HepG2 (cell line): ENCODE measurements around the gene CAT. TPM values are rescaled to one million over a fixed set of nuclear protein-coding genes. Genes with fewer than 3 reads are reported as not detected.

Experiments
- ATM ChIP-seq: fragments of 450-650 bp; IDR thresholded peaks from 2 replicates; pipeline ENCODE4 v1.7.1; 2017; ENCODE audit warnings: mild to moderate bottlenecking, borderline replicate concordance
- ERF ChIP-seq: IDR thresholded peaks from 2 replicates; pipeline ENCODE4 v1.6.1; 2018; ENCODE audit warnings: missing biosample characterization, missing genetic modification reagents
- GLI4 ChIP-seq: sonication (generic); formaldehyde crosslinking; IDR thresholded peaks from 2 replicates; pipeline ENCODE4 v1.5.1; 2020; ENCODE audit warnings: missing genetic modification reagents, mild to moderate bottlenecking, moderate library complexity, borderline replicate concordance
- HIVEP1 ChIP-seq: sonication (generic); formaldehyde crosslinking; IDR thresholded peaks from 2 replicates; pipeline ENCODE4 v1.4.0; 2020; ENCODE audit warnings: mild to moderate bottlenecking, missing genetic modification reagents
- KDM2A ChIP-seq: sonication (generic); formaldehyde crosslinking; IDR thresholded peaks from 2 replicates; pipeline ENCODE4 v1.4.0; 2020; ENCODE audit warnings: low read depth, missing genetic modification reagents, borderline replicate concordance
- KLF12 ChIP-seq: sonication (generic); formaldehyde crosslinking; IDR thresholded peaks from 2 replicates; pipeline ENCODE4 v1.4.0; 2020; ENCODE audit warnings: missing genetic modification reagents, borderline replicate concordance
- NR2C2 ChIP-seq: sonication (generic); formaldehyde crosslinking; IDR thresholded peaks from 2 replicates; pipeline ENCODE4 v1.4.0; 2020; ENCODE audit warnings: missing genetic modification reagents, mild to moderate bottlenecking, moderate library complexity, borderline replicate concordance
- NR2F2 ChIP-seq: IDR thresholded peaks from 2 replicates; pipeline ENCODE4 v1.6.1; 2012; ENCODE audit warnings: low read depth, inconsistent platforms, borderline replicate concordance
- NR3C1 ChIP-seq: sonication (generic); formaldehyde crosslinking; IDR thresholded peaks from 2 replicates; pipeline ENCODE4 v1.4.0; 2020; ENCODE audit warnings: missing genetic modification reagents
- RNF2 ChIP-seq: fragments of 450-650 bp; conservative IDR thresholded peaks from 2 replicates; pipeline ENCODE4 v1.6.1; 2016; ENCODE audit warnings: low read depth
- SALL1 ChIP-seq: sonication (generic); formaldehyde crosslinking; IDR thresholded peaks from 2 replicates; pipeline ENCODE4 v1.8.0; 2022; ENCODE audit warnings: mild to moderate bottlenecking, missing genetic modification reagents
- SIX4 ChIP-seq: sonication (generic); formaldehyde crosslinking; IDR thresholded peaks from 2 replicates; pipeline ENCODE4 v1.4.0; 2020; ENCODE audit warnings: missing genetic modification reagents
- SMARCC2 ChIP-seq: fragments of 450-650 bp; IDR thresholded peaks from 2 replicates; pipeline ENCODE4 v1.6.1; 2017; ENCODE audit warnings: antibody characterized with exemption, mild to moderate bottlenecking
- SMARCE1 ChIP-seq: fragments of 450-650 bp; IDR thresholded peaks from 2 replicates; pipeline ENCODE4 v1.6.1; 2017; ENCODE audit warnings: borderline replicate concordance
- SOX5 ChIP-seq: IDR thresholded peaks from 2 replicates; pipeline ENCODE4 v1.6.1; 2016; ENCODE audit warnings: borderline replicate concordance
- SP1 ChIP-seq, 2 experiments: fragments of 450-650 bp in 1 of 2; sonication (generic) in 1 of 2; formaldehyde crosslinking in 1 of 2; IDR thresholded peaks; 2 replicates each; pipeline versions ENCODE4 v1.4.0 to v1.6.1; 2016 to 2020; ENCODE audit warnings: missing genetic modification reagents in 1 of 2
- ZNF260 ChIP-seq: sonication (generic); formaldehyde crosslinking; IDR thresholded peaks from 2 replicates; pipeline ENCODE4 v1.4.0; 2020; ENCODE audit warnings: missing genetic modification reagents, low read depth, mild to moderate bottlenecking, borderline replicate concordance
- ZNF263 ChIP-seq: sonication (generic); formaldehyde crosslinking; IDR thresholded peaks from 2 replicates; pipeline ENCODE4 v1.4.0; 2020; ENCODE audit warnings: missing genetic modification reagents
- ZNF496 ChIP-seq: sonication (generic); formaldehyde crosslinking; IDR thresholded peaks from 2 replicates; pipeline ENCODE4 v1.8.1; 2023; ENCODE audit warnings: mild to moderate bottlenecking, moderate library complexity, missing genetic modification reagents; ENCODE audit not compliant: insufficient replicate concordance
- ZNF598 ChIP-seq: sonication (generic); formaldehyde crosslinking; IDR thresholded peaks from 2 replicates; pipeline ENCODE4 v1.5.1; 2020; ENCODE audit warnings: mild to moderate bottlenecking, missing genetic modification reagents, borderline replicate concordance
- ZNF83 ChIP-seq: sonication (generic); formaldehyde crosslinking; IDR thresholded peaks from 2 replicates; pipeline ENCODE4 v1.4.0; 2020; ENCODE audit warnings: missing genetic modification reagents, mild to moderate bottlenecking, borderline replicate concordance
- polyA plus RNA-seq, 8 experiments: library from polyadenylated mRNA; depleted of rRNA in 3 of 8; stranded (reverse) in 7 of 8; unstranded in 1 of 8; fragments of >200 nt; fragmentation: Illumina TruSeq in 4 of 8; extraction: Trizol in 4 of 8; gene quantifications; 2 replicates each; pipeline versions ENCODE4 v1.2.1 to v1.2.3, GENCODE V29; 2011 to 2016; ENCODE audit warnings: low read depth in 4 of 8, missing spikeins in 1 of 8, mixed read lengths in 1 of 8; ENCODE audit not compliant: insufficient read depth in 1 of 8
- total RNA-seq, 5 experiments: library from RNA; depleted of rRNA; stranded (reverse); fragments of >200 nt; fragmentation: Illumina TruSeq; extraction: Trizol; gene quantifications; 2 replicates each; pipeline ENCODE4 v1.2.3, GENCODE V29; 2016; ENCODE audit warnings: low read depth in 1 of 5
- TF ChIP-seq, protein P1 (sequence below): sonication (generic); formaldehyde crosslinking; IDR thresholded peaks from 2 replicates; pipeline ENCODE4 v1.8.1; 2023; ENCODE audit warnings: missing genetic modification reagents, mild to moderate bottlenecking, borderline replicate concordance
- TF ChIP-seq, protein P2 (sequence below): IDR thresholded peaks from 2 replicates; pipeline ENCODE4 v1.6.1; 2016; ENCODE audit warnings: missing compliant biosample characterization, missing genetic modification reagents, borderline replicate concordance
- TF ChIP-seq, protein P3 (sequence below): sonication (generic); formaldehyde crosslinking; conservative IDR thresholded peaks from 2 replicates; pipeline ENCODE4 v1.5.0; 2020; ENCODE audit warnings: missing genetic modification reagents
- TF ChIP-seq, protein P4 (sequence below): IDR thresholded peaks from 2 replicates; pipeline ENCODE4 v1.6.1; 2018; ENCODE audit warnings: missing genetic modification reagents
- TF ChIP-seq, protein P5 (sequence below): sonication (generic); formaldehyde crosslinking; IDR thresholded peaks from 2 replicates; pipeline ENCODE4 v1.4.0; 2020; ENCODE audit warnings: mild to moderate bottlenecking, missing genetic modification reagents, borderline replicate concordance

CAT gene
- total and polyA plus RNA-seq, 2 of the 13 experiments (the other 11 are each of a cell fraction or from before 2014, with no cell fraction given): 107 to 136 TPM

DNA sequence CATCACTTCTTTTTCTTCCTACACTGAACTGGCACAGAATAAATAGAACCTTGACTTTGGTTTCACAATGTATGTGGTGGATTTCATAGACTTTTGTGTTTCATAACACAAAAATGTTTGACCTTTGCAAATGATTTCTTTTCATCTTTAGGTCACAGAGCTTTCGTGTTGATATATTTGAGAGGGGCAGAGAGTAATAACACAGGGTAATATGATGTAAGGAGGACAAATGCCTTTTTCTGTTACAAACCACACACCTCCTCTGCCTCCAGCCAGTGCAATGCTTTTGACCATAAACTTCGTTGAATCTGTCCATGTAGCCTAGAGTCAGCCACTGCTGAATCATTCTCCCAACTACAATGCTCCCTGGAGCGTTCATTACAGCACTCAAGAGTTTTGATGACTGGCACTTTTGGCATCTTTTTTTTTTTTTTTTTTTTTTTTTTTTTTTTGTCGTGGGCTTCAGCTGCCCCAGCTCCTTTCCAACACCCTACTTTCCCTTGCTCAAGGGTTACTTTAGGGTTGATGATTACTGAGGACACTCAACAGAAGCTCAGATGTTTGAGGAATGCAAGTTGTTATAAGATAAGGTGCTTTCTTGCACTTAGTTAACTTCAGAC, 11.4 kb upstream of the CAT start (continued):
- no peak for TF ChIP-seq ZNF598
- no peak for TF ChIP-seq GLI4 (CRISPR knock-in tag)
- TF ChIP-seq, protein P1, sequence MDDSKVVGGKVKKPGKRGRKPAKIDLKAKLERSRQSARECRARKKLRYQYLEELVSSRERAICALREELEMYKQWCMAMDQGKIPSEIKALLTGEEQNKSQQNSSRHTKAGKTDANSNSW (CRISPR knock-in tag): no peak
- TF ChIP-seq ERF (CRISPR knock-in tag): peak; percentile 68; the same call in 1 of the 2 replicates
- peak; percentile 87 for TF ChIP-seq SOX5 (CRISPR knock-in tag)
- TF ChIP-seq, protein P2, sequence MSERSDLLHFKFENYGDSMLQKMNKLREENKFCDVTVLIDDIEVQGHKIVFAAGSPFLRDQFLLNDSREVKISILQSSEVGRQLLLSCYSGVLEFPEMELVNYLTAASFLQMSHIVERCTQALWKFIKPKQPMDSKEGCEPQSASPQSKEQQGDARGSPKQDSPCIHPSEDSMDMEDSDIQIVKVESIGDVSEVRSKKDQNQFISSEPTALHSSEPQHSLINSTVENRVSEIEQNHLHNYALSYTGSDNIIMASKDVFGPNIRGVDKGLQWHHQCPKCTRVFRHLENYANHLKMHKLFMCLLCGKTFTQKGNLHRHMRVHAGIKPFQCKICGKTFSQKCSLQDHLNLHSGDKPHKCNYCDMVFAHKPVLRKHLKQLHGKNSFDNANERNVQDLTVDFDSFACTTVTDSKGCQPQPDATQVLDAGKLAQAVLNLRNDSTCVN (CRISPR knock-in tag): no peak
- no peak for TF ChIP-seq ZNF496 (CRISPR knock-in tag)
- no peak for TF ChIP-seq ZNF260
- TF ChIP-seq, protein P3, sequence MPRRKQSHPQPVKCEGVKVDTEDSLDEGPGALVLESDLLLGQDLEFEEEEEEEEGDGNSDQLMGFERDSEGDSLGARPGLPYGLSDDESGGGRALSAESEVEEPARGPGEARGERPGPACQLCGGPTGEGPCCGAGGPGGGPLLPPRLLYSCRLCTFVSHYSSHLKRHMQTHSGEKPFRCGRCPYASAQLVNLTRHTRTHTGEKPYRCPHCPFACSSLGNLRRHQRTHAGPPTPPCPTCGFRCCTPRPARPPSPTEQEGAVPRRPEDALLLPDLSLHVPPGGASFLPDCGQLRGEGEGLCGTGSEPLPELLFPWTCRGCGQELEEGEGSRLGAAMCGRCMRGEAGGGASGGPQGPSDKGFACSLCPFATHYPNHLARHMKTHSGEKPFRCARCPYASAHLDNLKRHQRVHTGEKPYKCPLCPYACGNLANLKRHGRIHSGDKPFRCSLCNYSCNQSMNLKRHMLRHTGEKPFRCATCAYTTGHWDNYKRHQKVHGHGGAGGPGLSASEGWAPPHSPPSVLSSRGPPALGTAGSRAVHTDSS (CRISPR knock-in tag): no peak
- no peak for TF ChIP-seq SP1 (IDR thresholded peaks at IDR 0.05)
- TF ChIP-seq SP1 (CRISPR knock-in tag; IDR thresholded peaks at IDR 0.05): no peak
- TF ChIP-seq ATM: no peak
- peak; percentile 94 for TF ChIP-seq NR2F2
- no peak for TF ChIP-seq RNF2
- TF ChIP-seq SMARCC2: 0 out of 2 replicates have a peak, but pooled peaks have one; percentile 42
- TF ChIP-seq, protein P4, sequence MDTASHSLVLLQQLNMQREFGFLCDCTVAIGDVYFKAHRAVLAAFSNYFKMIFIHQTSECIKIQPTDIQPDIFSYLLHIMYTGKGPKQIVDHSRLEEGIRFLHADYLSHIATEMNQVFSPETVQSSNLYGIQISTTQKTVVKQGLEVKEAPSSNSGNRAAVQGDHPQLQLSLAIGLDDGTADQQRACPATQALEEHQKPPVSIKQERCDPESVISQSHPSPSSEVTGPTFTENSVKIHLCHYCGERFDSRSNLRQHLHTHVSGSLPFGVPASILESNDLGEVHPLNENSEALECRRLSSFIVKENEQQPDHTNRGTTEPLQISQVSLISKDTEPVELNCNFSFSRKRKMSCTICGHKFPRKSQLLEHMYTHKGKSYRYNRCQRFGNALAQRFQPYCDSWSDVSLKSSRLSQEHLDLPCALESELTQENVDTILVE (CRISPR knock-in tag): peak; percentile 47; the same call in 1 of the 2 replicates
- TF ChIP-seq, protein P5, sequence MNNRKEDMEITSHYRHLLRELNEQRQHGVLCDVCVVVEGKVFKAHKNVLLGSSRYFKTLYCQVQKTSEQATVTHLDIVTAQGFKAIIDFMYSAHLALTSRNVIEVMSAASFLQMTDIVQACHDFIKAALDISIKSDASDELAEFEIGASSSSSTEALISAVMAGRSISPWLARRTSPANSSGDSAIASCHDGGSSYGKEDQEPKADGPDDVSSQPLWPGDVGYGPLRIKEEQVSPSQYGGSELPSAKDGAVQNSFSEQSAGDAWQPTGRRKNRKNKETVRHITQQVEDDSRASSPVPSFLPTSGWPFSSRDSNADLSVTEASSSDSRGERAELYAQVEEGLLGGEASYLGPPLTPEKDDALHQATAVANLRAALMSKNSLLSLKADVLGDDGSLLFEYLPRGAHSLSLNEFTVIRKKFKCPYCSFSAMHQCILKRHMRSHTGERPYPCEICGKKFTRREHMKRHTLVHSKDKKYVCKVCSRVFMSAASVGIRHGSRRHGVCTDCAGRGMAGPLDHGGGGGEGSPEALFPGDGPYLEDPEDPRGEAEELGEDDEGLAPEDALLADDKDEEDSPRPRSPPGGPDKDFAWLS (CRISPR knock-in tag): no peak
- TF ChIP-seq SIX4 (CRISPR knock-in tag): 0 out of 2 replicates have a peak, but pooled peaks have one; percentile 51
- peak; percentile 71; the same call in 1 of the 2 replicates for TF ChIP-seq SALL1 (CRISPR knock-in tag)
- TF ChIP-seq SMARCE1: no peak
- no peak for TF ChIP-seq HIVEP1
- TF ChIP-seq KDM2A (CRISPR knock-in tag): no peak
- no peak for TF ChIP-seq ZNF83 (CRISPR knock-in tag)
- TF ChIP-seq NR3C1 (CRISPR knock-in tag): no peak
- TF ChIP-seq KLF12 (CRISPR knock-in tag): no peak
- no peak for TF ChIP-seq ZNF263 (CRISPR knock-in tag)
- peak; percentile 86 for TF ChIP-seq NR2C2 (CRISPR knock-in tag)
